Measurements from ENCODE around the gene DLGAP3.

The DLGAP3 gene

DNA sequence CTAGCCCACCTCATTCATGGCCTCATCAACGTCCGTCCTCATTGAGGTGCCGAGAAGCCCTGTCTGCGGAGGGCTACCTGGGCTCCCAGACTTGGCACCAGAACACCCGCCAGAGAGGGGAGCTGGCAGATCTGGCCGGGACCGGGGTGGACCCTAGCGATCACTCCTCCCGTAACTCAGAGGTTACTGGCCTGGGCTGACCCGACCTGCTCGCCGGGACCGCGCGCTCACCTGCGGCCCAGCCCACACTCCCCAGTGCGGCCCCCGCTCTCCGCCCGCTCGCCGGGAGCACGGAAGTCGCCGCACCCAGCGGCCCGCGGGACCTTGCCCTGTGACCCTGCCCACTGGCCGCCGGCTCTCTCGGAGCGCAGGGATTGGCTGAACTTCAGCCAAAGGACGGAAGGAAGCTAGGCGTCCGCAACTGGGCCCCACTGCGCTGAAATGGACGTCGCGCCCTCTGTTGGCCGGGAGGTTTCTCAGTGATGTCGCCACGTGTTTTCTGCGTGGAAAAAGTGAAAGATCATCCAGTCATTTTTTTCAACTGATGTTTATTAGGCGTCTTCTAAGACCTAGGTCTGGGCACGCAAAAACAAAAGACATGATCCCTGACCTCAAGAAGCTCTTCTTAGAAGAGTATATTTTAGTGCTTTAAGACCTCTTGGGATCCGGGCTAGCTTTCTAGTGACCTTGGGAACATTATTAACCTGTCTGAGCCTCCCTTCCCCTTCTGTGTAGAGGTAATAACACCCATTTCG lies 69.8 kb downstream of the DLGAP3 start, which contains the start of gene SMIM12:
Gene SMIM12, minus strand, starts transcription at position 304 of the 755 bp plus-strand sequence. CDS start 3,772 bp downstream, outside the sequence.
- peaks cover 26% of the 10 kb centered on the region for H3K4me1 ChIP-seq (ENCODE audit: control insufficient read depth, insufficient read depth, low read length, poor library complexity, severe bottlenecking)
- peak; percentile 77 to 86 (median 81) for DNase-seq
- no peaks in the 10 kb centered on the region for H3K27me3 ChIP-seq (replicated peaks; ENCODE audit: control insufficient read depth, insufficient read depth, low read length, poor library complexity, severe bottlenecking)
- peaks cover 13% of the 10 kb centered on the region for H3K36me3 ChIP-seq (ENCODE audit: control insufficient read depth, insufficient read depth, low read length)
- H3K9me3 ChIP-seq (ENCODE audit: control insufficient read depth, low read length), result no peaks in the 10 kb centered on the region
- peak within 1 kb of the TSS; percentile 91 for H3K4me3 ChIP-seq (ENCODE audit: insufficient read depth, low read depth, low read length, poor library complexity, severe bottlenecking)
- H3K27ac ChIP-seq (ENCODE audit: insufficient read depth, low read length, poor library complexity, severe bottlenecking), result peak within 1 kb of the TSS; percentile 78

DNA sequence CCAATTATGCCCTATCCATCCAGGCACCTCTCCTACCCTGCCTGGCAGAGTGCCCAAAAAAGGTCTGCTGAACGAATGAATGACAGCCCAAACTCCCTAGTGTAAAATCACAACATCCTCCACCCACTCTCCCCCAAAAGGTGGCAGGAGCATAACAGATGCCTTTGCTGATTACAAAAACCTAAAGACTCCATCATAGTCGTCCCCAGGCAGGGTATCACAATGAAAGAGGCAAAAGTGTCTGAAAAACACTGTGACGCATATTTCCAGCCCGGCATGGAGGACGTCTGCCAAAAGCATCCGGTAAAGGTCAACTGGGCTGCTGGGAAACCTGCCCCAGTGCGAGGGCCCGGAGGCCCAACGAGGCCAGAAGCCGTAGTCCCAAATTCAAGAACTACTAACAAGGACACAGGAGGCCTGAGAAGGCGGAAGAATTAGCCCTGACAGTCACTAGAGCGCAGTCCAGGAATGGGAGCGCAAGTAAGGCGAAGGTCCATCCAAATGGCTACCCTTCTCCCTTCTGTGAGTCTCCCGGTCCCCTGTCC lies 70.5 kb downstream of the DLGAP3 start:
- no peaks in the 10 kb centered on the region for H3K9me3 ChIP-seq (ENCODE audit: control insufficient read depth, low read length)
- H3K4me3 ChIP-seq (ENCODE audit: insufficient read depth, low read depth, low read length, poor library complexity, severe bottlenecking), result peak overlapping the region; percentile 91
- H3K27ac ChIP-seq (ENCODE audit: insufficient read depth, low read length, poor library complexity, severe bottlenecking), result peak overlapping the region; percentile 78
- H3K4me1 ChIP-seq (ENCODE audit: control insufficient read depth, insufficient read depth, low read length, poor library complexity, severe bottlenecking), result peaks cover 26% of the 10 kb centered on the region
- DNase-seq, result peak in 2 of 3 donors; percentile 12 to 24
- no peaks in the 10 kb centered on the region for H3K27me3 ChIP-seq (replicated peaks; ENCODE audit: control insufficient read depth, insufficient read depth, low read length, poor library complexity, severe bottlenecking)
- peaks cover 18% of the 10 kb centered on the region for H3K36me3 ChIP-seq (ENCODE audit: control insufficient read depth, insufficient read depth, low read length)

- no peak overlapping the region for H3K4me3 ChIP-seq (ENCODE audit: insufficient read depth, low read depth, low read length, poor library complexity, severe bottlenecking)
- H3K36me3 ChIP-seq (ENCODE audit: control insufficient read depth, insufficient read depth, low read length), result peaks cover 18% of the 10 kb centered on the region
- no peak for DNase-seq
- no peaks in the 10 kb centered on the region for H3K9me3 ChIP-seq (ENCODE audit: control insufficient read depth, low read length)
- H3K4me1 ChIP-seq (ENCODE audit: control insufficient read depth, insufficient read depth, low read length, poor library complexity, severe bottlenecking), result peaks cover 19% of the 10 kb centered on the region
- H3K27ac ChIP-seq (ENCODE audit: insufficient read depth, low read length, poor library complexity, severe bottlenecking), result no peak overlapping the region
- no peaks in the 10 kb centered on the region for H3K27me3 ChIP-seq (replicated peaks; ENCODE audit: control insufficient read depth, insufficient read depth, low read length, poor library complexity, severe bottlenecking)
Measured at GRCh38 chr1:34856697-34857096, 72.8 kb downstream of the DLGAP3 start.

- Histone ChIP-seq H3K9me3 (ENCODE audit: control insufficient read depth, low read length) (no peaks in the 10 kb centered on the region), H3K4me3 (ENCODE audit: insufficient read depth, low read depth, low read length, poor library complexity, severe bottlenecking) (no peak overlapping the region), H3K27ac (ENCODE audit: insufficient read depth, low read length, poor library complexity, severe bottlenecking) (no peak overlapping the region), H3K4me1 (ENCODE audit: control insufficient read depth, insufficient read depth, low read length, poor library complexity, severe bottlenecking) (no peaks in the 10 kb centered on the region), H3K36me3 (ENCODE audit: control insufficient read depth, insufficient read depth, low read length) (peaks cover 30% of the 10 kb centered on the region), H3K27me3 (replicated peaks; ENCODE audit: control insufficient read depth, insufficient read depth, low read length, poor library complexity, severe bottlenecking) (no peaks in the 10 kb centered on the region)
- DNase-seq, result peak; percentile 75 to 83 (median 83)
Measured at GRCh38 chr1:34852677-34853217, 76.7 kb downstream of the DLGAP3 start.

- no peak overlapping the region for H3K27ac ChIP-seq (ENCODE audit: insufficient read depth, low read length, poor library complexity, severe bottlenecking)
- no peaks in the 10 kb centered on the region for H3K4me1 ChIP-seq (ENCODE audit: control insufficient read depth, insufficient read depth, low read length, poor library complexity, severe bottlenecking)
- no peak overlapping the region for H3K4me3 ChIP-seq (ENCODE audit: insufficient read depth, low read depth, low read length, poor library complexity, severe bottlenecking)
- no peaks in the 10 kb centered on the region for H3K9me3 ChIP-seq (ENCODE audit: control insufficient read depth, low read length)
- DNase-seq, result no peak
- H3K27me3 ChIP-seq (replicated peaks; ENCODE audit: control insufficient read depth, insufficient read depth, low read length, poor library complexity, severe bottlenecking), result no peaks in the 10 kb centered on the region
- peaks cover 33% of the 10 kb centered on the region for H3K36me3 ChIP-seq (ENCODE audit: control insufficient read depth, insufficient read depth, low read length)
Measured at GRCh38 chr1:34851431-34852105, 77.9 kb downstream of the DLGAP3 start.

- no peaks in the 10 kb centered on the region for H3K9me3 ChIP-seq (ENCODE audit: control insufficient read depth, low read length)
- no peak overlapping the region for H3K27ac ChIP-seq (ENCODE audit: insufficient read depth, low read length, poor library complexity, severe bottlenecking)
- H3K4me3 ChIP-seq (ENCODE audit: insufficient read depth, low read depth, low read length, poor library complexity, severe bottlenecking), result no peak overlapping the region
- H3K36me3 ChIP-seq (ENCODE audit: control insufficient read depth, insufficient read depth, low read length), result peaks cover 27% of the 10 kb centered on the region
- no peaks in the 10 kb centered on the region for H3K27me3 ChIP-seq (replicated peaks; ENCODE audit: control insufficient read depth, insufficient read depth, low read length, poor library complexity, severe bottlenecking)
- no peak for DNase-seq
- no peaks in the 10 kb centered on the region for H3K4me1 ChIP-seq (ENCODE audit: control insufficient read depth, insufficient read depth, low read length, poor library complexity, severe bottlenecking)
Measured at GRCh38 chr1:34850382-34850781, 79.1 kb downstream of the DLGAP3 start.

- Histone ChIP-seq H3K9me3 (ENCODE audit: control insufficient read depth, low read length) (no peaks in the 10 kb centered on the region), H3K27me3 (replicated peaks; ENCODE audit: control insufficient read depth, insufficient read depth, low read length, poor library complexity, severe bottlenecking) (no peaks in the 10 kb centered on the region), H3K27ac (ENCODE audit: insufficient read depth, low read length, poor library complexity, severe bottlenecking) (no peak overlapping the region), H3K4me1 (ENCODE audit: control insufficient read depth, insufficient read depth, low read length, poor library complexity, severe bottlenecking) (no peaks in the 10 kb centered on the region), H3K4me3 (ENCODE audit: insufficient read depth, low read depth, low read length, poor library complexity, severe bottlenecking) (no peak overlapping the region), H3K36me3 (ENCODE audit: control insufficient read depth, insufficient read depth, low read length) (peaks cover 15% of the 10 kb centered on the region)
- no peak for DNase-seq
Measured at GRCh38 chr1:34847094-34847493, 82.4 kb downstream of the DLGAP3 start.

- H3K36me3 ChIP-seq (ENCODE audit: control insufficient read depth, insufficient read depth, low read length), result peaks cover 12% of the 10 kb centered on the region
- no peaks in the 10 kb centered on the region for H3K27me3 ChIP-seq (replicated peaks; ENCODE audit: control insufficient read depth, insufficient read depth, low read length, poor library complexity, severe bottlenecking)
- no peak for DNase-seq
- H3K27ac ChIP-seq (ENCODE audit: insufficient read depth, low read length, poor library complexity, severe bottlenecking), result no peak overlapping the region
- H3K4me3 ChIP-seq (ENCODE audit: insufficient read depth, low read depth, low read length, poor library complexity, severe bottlenecking), result no peak overlapping the region
- H3K4me1 ChIP-seq (ENCODE audit: control insufficient read depth, insufficient read depth, low read length, poor library complexity, severe bottlenecking), result no peaks in the 10 kb centered on the region
- H3K9me3 ChIP-seq (ENCODE audit: control insufficient read depth, low read length), result no peaks in the 10 kb centered on the region
Measured at GRCh38 chr1:34846265-34846664, 83.2 kb downstream of the DLGAP3 start.

- no peaks in the 10 kb centered on the region for H3K4me1 ChIP-seq (ENCODE audit: control insufficient read depth, insufficient read depth, low read length, poor library complexity, severe bottlenecking)
- DNase-seq, result no peak
- no peak overlapping the region for H3K4me3 ChIP-seq (ENCODE audit: insufficient read depth, low read depth, low read length, poor library complexity, severe bottlenecking)
- no peak overlapping the region for H3K27ac ChIP-seq (ENCODE audit: insufficient read depth, low read length, poor library complexity, severe bottlenecking)
- H3K27me3 ChIP-seq (replicated peaks; ENCODE audit: control insufficient read depth, insufficient read depth, low read length, poor library complexity, severe bottlenecking), result no peaks in the 10 kb centered on the region
- no peaks in the 10 kb centered on the region for H3K9me3 ChIP-seq (ENCODE audit: control insufficient read depth, low read length)
- H3K36me3 ChIP-seq (ENCODE audit: control insufficient read depth, insufficient read depth, low read length), result peaks cover 9% of the 10 kb centered on the region
Measured at GRCh38 chr1:34845131-34845901, 84.1 kb downstream of the DLGAP3 start.

Data from effector memory CD4-positive, alpha-beta T cell (primary cell).